GM13976 (cell line): ENCODE results near the gene GARNL3.

Experiments
- DNase-seq: peaks from one replicate; pipeline ENCODE4 v3.0.0; 2012; ENCODE audit warnings: low spot score
- CTCF ChIP-seq: IDR thresholded peaks from 2 replicates; pipeline ENCODE4 v1.5.1; 2012; ENCODE audit warnings: borderline replicate concordance, mild to moderate bottlenecking; ENCODE audit not compliant: insufficient read depth; ENCODE audit errors: extremely low read depth, missing control alignments, control extremely low read depth
- in situ Hi-C: fragments of 300-500 bp; cut with MboI; formaldehyde crosslinking; loops from one replicate; pipeline ENCODE4 v1.12.0; 2022; ENCODE audit warnings: low sequenced_read_pairs, mixed read lengths, inconsistent platforms; ENCODE audit not compliant: unreplicated experiment

Gene GARNL3

DNA sequence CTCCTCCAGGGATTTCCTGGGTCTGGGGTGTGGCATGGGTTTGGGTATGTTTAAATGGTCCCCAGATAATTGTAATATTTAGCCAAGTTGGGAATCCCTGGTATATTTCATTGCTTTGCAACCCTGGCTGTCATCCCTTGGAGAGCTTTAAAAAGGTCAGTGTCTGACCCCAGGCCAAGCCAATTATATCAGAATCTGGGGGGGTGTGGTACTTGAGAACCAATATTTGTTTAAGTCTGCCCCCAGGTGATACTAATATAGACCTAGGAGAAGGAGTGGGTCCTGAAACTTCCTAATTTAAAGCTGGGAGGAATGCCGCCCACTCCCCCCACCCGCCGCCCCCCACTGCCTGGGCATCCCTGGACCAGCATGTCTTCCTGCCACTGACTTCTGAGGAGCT is 94.2 kb downstream of the GARNL3 start:
- DNase-seq: no peak
- no peak for TF ChIP-seq CTCF
- in situ Hi-C loops: no loop called here

GRCh38 chr9:127360250-127360649 is 95.7 kb downstream of the GARNL3 start:
- DNase-seq: no peak
- in situ Hi-C loops: no loop called here
- TF ChIP-seq CTCF: no peak

DNA sequence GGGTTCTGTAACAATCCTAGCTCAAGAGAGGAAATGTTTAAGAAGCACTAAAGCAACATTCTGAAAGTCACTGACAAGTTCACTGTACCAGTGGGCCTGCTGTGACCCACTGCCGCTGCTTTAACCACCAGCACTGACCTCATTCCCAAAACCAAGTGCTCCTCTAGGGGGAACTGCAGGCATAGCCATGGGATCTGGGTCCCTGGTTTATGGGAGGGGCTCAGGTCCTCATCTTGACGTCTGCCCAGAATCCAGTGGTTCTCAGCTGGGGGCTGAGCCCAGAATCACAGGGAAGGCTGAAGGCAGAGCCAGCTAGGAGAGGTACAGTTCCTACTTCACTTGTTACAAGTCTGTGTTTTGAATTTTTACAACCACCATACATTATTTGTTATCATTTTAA is 96.3 kb downstream of the GARNL3 start:
- TF ChIP-seq CTCF: no peak
- in situ Hi-C loops: no loop called here
- no peak for DNase-seq

GRCh38 chr9:127361561-127361960 is 97.0 kb downstream of the GARNL3 start:
- no peak for TF ChIP-seq CTCF
- in situ Hi-C loops: no loop called here
- no peak for DNase-seq

DNA sequence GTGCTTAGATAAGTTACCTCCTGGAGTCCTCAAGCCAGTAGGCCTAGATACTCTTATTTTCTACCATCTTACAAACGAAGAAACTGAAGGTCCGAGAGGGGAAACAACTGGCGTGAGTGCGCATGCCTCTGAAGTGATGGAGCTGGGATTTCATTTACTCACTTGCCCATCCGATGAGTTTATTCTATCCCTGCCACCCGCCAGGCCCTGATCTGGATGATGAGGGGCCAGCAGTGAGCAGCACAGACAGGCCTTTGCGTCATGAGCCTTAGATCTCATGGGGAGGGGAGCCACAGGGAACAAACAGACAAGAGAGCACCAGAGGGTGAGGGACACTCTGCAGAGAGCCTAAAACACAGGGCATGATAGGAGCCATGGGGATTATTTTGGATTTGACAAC is 98.3 kb downstream of the GARNL3 start:
- in situ Hi-C loops: no loop called here
- DNase-seq: no peak
- no peak for TF ChIP-seq CTCF

- no peak for TF ChIP-seq CTCF
- DNase-seq: no peak
- in situ Hi-C loops: no loop called here
Measured at GRCh38 chr9:127365461-127365860, 100.9 kb downstream of the GARNL3 start.

DNA sequence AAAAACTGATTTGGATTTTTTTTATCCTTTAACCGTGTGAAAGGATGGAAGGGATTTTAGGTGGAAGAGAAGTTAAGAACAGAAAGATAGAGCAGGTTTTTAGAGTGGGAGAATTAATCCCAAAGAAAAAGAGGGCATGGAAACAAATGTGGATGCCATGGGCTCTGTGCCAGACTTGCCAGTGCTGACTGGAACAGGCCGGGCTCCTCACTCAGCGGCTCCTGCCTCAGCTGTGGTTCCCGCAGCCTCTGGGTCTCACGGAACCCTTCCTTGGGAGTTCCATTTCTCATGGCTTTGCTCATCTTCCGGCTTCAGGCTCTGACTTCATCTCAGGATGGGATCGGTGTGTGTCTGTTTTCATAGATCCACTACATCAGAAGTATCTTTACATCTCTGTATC is 102.0 kb downstream of the GARNL3 start:
- no peak for TF ChIP-seq CTCF
- in situ Hi-C loops: no loop called here
- DNase-seq: no peak
